KMS-11 (cell line): Measurements from ENCODE around the gene GJC2.

Experiments
- H2AFZ ChIP-seq: fragments of 200-600 bp; sonication (generic); 2 replicates; pipeline ENCODE4 v1.6.1; 2016; ENCODE audit warnings: antibody characterized with exemption, mixed run types, low read depth
- H3K27ac ChIP-seq: fragments of 200-600 bp; sonication (generic); 2 replicates; pipeline ENCODE4 v1.6.1; 2016; ENCODE audit warnings: mild to moderate bottlenecking, mixed run types
- H3K27me3 ChIP-seq: fragments of 200-600 bp; sonication (generic); 2 replicates; pipeline ENCODE4 v1.6.1; 2017; ENCODE audit warnings: mild to moderate bottlenecking, low read depth, mixed run types, moderate library complexity; ENCODE audit not compliant: insufficient read depth
- H3K36me3 ChIP-seq: fragments of 200-600 bp; sonication (generic); 2 replicates; pipeline ENCODE4 v1.6.1; 2017; ENCODE audit warnings: mild to moderate bottlenecking, mixed run types; ENCODE audit not compliant: insufficient read depth
- H3K4me1 ChIP-seq: fragments of 200-600 bp; sonication (generic); 2 replicates; pipeline ENCODE4 v1.6.1; 2016; ENCODE audit warnings: mild to moderate bottlenecking, low read depth, mixed run types; ENCODE audit not compliant: poor library complexity, severe bottlenecking
- H3K4me2 ChIP-seq: fragments of 200-600 bp; sonication (generic); 2 replicates; pipeline ENCODE4 v1.7.0; 2016; ENCODE audit warnings: mild to moderate bottlenecking, mixed run types
- H3K4me3 ChIP-seq: fragments of 200-600 bp; sonication (generic); IDR thresholded peaks from 2 replicates; pipeline ENCODE4 v1.6.1; 2017; ENCODE audit warnings: low read depth, low read length, mixed read lengths; ENCODE audit not compliant: insufficient read depth
- H3K79me2 ChIP-seq: fragments of 200-600 bp; sonication (generic); 2 replicates; pipeline ENCODE4 v1.6.1; 2016; ENCODE audit warnings: low read depth, mixed run types; ENCODE audit not compliant: insufficient read depth
- H3K9ac ChIP-seq: fragments of 200-600 bp; sonication (generic); 2 replicates; pipeline ENCODE4 v1.6.1; 2016; ENCODE audit warnings: mild to moderate bottlenecking, mixed run types
- H4K20me1 ChIP-seq: fragments of 200-600 bp; sonication (generic); 2 replicates; pipeline ENCODE4 v1.6.1; 2016; ENCODE audit warnings: mild to moderate bottlenecking, mixed run types; ENCODE audit not compliant: insufficient read depth
- TF ChIP-seq, protein P1 (sequence below): fragments of 200-600 bp; sonication (generic); conservative IDR thresholded peaks from 2 replicates; pipeline ENCODE4 v1.6.1; 2017; ENCODE audit warnings: low read depth, mild to moderate bottlenecking, antibody characterized with exemption, low read length, moderate library complexity, mixed read lengths

GJC2 gene

DNA sequence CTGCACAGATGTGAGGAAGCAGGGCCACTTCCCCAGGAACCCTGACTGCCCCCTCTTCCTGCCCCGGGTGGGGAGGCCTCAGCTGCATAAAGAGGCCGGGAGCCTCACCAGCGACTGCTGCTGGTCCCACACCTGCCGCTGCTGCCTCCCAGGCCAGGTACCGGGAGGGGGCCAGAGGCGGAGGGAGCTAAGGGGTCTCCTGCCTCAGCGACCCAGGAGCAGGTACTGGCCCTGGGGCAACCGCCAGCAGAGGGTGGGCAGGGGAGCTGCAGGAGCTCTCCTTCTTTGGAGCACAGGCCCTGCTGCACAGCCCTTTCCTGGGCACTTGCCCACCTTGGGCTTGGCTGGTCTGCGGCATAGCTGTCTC is 6.8 kb downstream of the GJC2 start:
- no peak overlapping the region for H3K4me2 ChIP-seq
- no peaks in the 10 kb centered on the region for H3K4me1 ChIP-seq
- H3K9ac ChIP-seq = no peak overlapping the region
- H3K27me3 ChIP-seq = no peaks in the 10 kb centered on the region
- TF ChIP-seq, protein P1, sequence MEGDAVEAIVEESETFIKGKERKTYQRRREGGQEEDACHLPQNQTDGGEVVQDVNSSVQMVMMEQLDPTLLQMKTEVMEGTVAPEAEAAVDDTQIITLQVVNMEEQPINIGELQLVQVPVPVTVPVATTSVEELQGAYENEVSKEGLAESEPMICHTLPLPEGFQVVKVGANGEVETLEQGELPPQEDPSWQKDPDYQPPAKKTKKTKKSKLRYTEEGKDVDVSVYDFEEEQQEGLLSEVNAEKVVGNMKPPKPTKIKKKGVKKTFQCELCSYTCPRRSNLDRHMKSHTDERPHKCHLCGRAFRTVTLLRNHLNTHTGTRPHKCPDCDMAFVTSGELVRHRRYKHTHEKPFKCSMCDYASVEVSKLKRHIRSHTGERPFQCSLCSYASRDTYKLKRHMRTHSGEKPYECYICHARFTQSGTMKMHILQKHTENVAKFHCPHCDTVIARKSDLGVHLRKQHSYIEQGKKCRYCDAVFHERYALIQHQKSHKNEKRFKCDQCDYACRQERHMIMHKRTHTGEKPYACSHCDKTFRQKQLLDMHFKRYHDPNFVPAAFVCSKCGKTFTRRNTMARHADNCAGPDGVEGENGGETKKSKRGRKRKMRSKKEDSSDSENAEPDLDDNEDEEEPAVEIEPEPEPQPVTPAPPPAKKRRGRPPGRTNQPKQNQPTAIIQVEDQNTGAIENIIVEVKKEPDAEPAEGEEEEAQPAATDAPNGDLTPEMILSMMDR = no peak
- no peaks in the 10 kb centered on the region for H3K79me2 ChIP-seq
- H3K27ac ChIP-seq = no peak overlapping the region
- H4K20me1 ChIP-seq = no peaks in the 10 kb centered on the region
- no peak overlapping the region for H2AFZ ChIP-seq
- H3K4me3 ChIP-seq = no peak overlapping the region
- no peaks in the 10 kb centered on the region for H3K36me3 ChIP-seq

DNA sequence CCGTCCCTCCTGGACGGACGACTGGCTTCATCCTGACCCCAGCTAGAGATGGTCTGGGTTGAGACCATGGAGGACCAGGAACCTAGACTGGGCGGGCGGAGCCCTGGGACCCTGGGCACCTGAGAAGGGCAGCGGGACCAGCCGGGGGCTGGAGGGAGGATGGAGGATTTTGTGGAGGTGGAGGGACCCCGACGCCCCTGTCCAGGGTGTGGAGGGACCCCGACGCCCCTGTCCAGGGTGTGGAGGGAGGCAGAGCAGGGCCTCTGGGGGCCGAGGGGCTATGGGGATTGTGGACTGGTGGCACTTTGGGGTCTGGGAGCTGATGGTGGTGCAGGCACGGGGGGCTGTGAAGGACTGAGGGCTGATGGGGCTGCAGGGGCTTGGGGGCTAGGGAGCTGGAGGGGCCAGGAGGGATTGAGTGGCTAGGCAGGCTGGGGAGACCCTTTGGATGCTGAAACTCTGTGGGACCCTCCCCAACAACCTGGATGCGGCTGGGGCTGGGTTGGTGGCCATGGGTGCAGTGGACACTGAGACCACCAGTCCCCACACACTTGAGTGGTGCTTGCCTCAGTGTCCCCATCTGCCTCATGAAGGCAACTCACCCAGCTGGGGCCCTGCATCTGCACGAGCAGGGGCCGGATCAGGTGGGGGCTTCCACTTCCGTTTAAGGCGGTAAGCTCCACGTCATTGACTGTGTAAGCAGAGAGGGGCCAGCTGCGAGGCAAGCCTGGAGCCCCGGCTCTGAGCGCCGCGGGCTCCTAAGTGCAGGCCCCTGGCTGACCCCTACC is 7.4 kb downstream of the GJC2 start:
- Histone ChIP-seq H3K36me3 (no peaks in the 10 kb centered on the region), H3K4me2 (no peak overlapping the region), H3K27me3 (no peaks in the 10 kb centered on the region), H3K9ac (no peak overlapping the region), H3K4me3 (no peak overlapping the region), H3K4me1 (no peaks in the 10 kb centered on the region), H3K27ac (no peak overlapping the region), H3K79me2 (no peaks in the 10 kb centered on the region), H4K20me1 (no peaks in the 10 kb centered on the region), H2AFZ (no peak overlapping the region)
- TF ChIP-seq, protein P1 = no peak

DNA sequence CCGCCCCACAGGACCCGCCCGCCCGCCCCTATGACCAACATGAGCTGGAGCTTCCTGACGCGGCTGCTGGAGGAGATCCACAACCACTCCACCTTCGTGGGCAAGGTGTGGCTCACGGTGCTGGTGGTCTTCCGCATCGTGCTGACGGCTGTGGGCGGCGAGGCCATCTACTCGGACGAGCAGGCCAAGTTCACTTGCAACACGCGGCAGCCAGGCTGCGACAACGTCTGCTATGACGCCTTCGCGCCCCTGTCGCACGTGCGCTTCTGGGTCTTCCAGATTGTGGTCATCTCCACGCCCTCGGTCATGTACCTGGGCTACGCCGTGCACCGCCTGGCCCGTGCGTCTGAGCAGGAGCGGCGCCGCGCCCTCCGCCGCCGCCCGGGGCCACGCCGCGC is 8.0 kb downstream of the GJC2 start:
- Histone ChIP-seq H3K27ac (no peak overlapping the region), H4K20me1 (no peaks in the 10 kb centered on the region), H3K4me1 (no peaks in the 10 kb centered on the region), H3K79me2 (no peaks in the 10 kb centered on the region), H2AFZ (no peak overlapping the region), H3K4me2 (no peak overlapping the region), H3K9ac (no peak overlapping the region), H3K27me3 (no peaks in the 10 kb centered on the region), H3K36me3 (no peaks in the 10 kb centered on the region), H3K4me3 (no peak overlapping the region)
- TF ChIP-seq, protein P1 = no peak

DNA sequence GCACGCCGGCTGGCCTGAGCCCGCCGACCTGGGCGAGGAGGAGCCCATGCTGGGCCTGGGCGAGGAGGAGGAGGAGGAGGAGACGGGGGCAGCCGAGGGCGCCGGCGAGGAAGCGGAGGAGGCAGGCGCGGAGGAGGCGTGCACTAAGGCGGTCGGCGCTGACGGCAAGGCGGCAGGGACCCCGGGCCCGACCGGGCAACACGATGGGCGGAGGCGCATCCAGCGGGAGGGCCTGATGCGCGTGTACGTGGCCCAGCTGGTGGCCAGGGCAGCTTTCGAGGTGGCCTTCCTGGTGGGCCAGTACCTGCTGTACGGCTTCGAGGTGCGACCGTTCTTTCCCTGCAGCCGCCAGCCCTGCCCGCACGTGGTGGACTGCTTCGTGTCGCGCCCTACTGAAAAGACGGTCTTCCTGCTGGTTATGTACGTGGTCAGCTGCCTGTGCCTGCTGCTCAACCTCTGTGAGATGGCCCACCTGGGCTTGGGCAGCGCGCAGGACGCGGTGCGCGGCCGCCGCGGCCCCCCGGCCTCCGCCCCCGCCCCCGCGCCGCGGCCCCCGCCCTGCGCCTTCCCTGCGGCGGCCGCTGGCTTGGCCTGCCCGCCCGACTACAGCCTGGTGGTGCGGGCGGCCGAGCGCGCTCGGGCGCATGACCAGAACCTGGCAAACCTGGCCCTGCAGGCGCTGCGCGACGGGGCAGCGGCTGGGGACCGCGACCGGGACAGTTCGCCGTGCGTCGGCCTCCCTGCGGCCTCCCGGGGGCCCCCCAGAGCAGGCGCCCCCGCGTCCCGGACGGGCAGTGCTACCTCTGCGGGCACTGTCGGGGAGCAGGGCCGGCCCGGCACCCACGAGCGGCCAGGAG is 8.6 kb downstream of the GJC2 start:
- Histone ChIP-seq H3K27me3 (no peaks in the 10 kb centered on the region), H2AFZ (no peak overlapping the region), H3K9ac (no peak overlapping the region), H4K20me1 (no peaks in the 10 kb centered on the region), H3K4me2 (no peak overlapping the region), H3K27ac (no peak overlapping the region), H3K4me1 (no peaks in the 10 kb centered on the region), H3K4me3 (no peak overlapping the region), H3K36me3 (no peaks in the 10 kb centered on the region), H3K79me2 (no peaks in the 10 kb centered on the region)
- TF ChIP-seq, protein P1 = no peak
